GM12892 (cell line): ENCODE data around the gene MYH9.

Experiments used
- POLR2A ChIP-seq: IDR thresholded peaks from 2 replicates; pipeline ENCODE4 v1.6.1; 2011; ENCODE audit warnings: low read depth, low read length, control low read depth
- POLR2AphosphoS5 ChIP-seq: IDR thresholded peaks from 2 replicates; pipeline ENCODE4 v1.6.1; 2011; ENCODE audit warnings: low read depth, low read length, control low read depth
- TAF1 ChIP-seq: IDR thresholded peaks from 2 replicates; pipeline ENCODE4 v1.6.1; 2011; ENCODE audit warnings: low read depth, mild to moderate bottlenecking, control low read depth, low read length, borderline replicate concordance

DNA sequence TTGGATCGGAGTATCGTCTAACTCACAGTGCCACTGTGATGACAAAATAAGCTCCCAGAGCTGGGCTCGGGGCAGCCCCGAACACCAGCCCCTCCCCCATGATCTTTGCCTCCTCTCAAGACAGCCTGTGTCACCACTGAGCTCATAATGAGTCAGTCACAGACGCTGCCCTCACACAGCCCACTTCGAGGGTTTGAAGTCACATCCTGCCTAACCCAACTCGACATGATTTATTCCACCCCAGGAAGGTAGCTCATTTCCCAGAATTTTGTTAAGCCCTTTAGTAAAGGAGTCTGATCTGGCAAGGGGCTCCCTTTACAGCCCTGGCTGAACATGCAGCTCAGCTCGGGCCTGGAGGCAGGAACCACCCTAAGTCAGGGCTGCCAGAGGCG lies 22.8 kb downstream of the MYH9 start:
- TF ChIP-seq POLR2A = no peak
- no peak for TF ChIP-seq TAF1
- TF ChIP-seq POLR2AphosphoS5 = no peak
